Measurements from ENCODE around the gene FAM110A. TPM values are rescaled to one million over a fixed set of nuclear protein-coding genes. Genes with fewer than 3 reads are reported as not detected.
"Not testable (repeated sequence)": the region's sequence is repeated elsewhere in the genome, so short reads cannot be mapped to it uniquely, and the experiment has no call there.

Gene FAM110A
- total RNA-seq, 1 donor from 2014 or later = 9.7 TPM

DNA sequence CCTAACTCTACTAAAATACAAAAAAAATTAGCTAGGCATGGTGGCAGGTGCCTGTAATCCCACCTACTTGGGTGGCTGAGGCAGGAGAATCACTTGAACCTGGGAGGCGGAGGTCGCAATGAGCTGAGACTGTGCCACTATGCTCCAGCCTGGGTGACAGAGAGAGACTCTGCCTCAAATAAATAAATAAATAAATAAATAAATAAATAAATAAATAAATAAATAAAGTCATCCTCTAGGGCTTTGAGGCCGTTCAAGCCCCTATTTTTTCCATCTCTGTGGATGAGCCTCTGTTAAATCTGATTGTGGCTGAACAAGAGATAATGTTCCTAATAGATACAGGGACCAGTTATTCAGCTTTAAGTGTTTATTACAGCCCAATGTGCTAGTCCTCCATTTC, 31.8 kb upstream of the FAM110A start:
- TF ChIP-seq, protein P1, sequence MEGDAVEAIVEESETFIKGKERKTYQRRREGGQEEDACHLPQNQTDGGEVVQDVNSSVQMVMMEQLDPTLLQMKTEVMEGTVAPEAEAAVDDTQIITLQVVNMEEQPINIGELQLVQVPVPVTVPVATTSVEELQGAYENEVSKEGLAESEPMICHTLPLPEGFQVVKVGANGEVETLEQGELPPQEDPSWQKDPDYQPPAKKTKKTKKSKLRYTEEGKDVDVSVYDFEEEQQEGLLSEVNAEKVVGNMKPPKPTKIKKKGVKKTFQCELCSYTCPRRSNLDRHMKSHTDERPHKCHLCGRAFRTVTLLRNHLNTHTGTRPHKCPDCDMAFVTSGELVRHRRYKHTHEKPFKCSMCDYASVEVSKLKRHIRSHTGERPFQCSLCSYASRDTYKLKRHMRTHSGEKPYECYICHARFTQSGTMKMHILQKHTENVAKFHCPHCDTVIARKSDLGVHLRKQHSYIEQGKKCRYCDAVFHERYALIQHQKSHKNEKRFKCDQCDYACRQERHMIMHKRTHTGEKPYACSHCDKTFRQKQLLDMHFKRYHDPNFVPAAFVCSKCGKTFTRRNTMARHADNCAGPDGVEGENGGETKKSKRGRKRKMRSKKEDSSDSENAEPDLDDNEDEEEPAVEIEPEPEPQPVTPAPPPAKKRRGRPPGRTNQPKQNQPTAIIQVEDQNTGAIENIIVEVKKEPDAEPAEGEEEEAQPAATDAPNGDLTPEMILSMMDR (IDR thresholded peaks at IDR 0.05) = no peak
- Histone ChIP-seq H3K27me3 (no peaks in the 10 kb centered on the region), H3K36me3 (no peaks in the 10 kb centered on the region), H3K4me1 (no peaks in the 10 kb centered on the region), H3K4me3 (no peak overlapping the region), H3K27ac (no peak overlapping the region), H3K9me3 (no peaks in the 10 kb centered on the region)
- no peak for DNase-seq (ENCODE audit: low spot score in 2 of 2)
- intact Hi-C loops (cut with DNase I) = no loop called here

DNA sequence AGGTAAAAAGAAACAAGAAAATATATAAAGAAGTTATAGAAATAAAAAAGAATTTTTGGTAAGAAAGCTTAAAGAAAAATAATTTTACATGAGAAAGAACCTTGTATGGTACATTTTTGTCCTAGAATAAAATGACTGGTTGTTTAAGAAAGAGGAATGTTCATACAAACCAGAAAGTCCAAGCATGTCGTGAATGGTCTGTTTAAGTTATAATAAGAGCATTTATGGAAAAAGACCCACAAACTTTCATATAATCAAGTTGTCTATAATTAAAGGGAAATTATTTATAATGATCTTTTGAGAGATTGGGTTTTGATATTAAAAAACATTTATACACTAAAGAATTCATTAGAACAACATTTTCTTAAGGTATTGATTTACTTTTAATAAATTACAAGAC, 27.8 kb upstream of the FAM110A start:
- H3K9me3 ChIP-seq = no peaks in the 10 kb centered on the region
- TF ChIP-seq, protein P1 (IDR thresholded peaks at IDR 0.05) = no peak
- no peaks in the 10 kb centered on the region for H3K36me3 ChIP-seq
- H3K4me1 ChIP-seq = no peaks in the 10 kb centered on the region
- no peak for DNase-seq (ENCODE audit: low spot score in 2 of 2)
- no peak overlapping the region for H3K27ac ChIP-seq
- intact Hi-C loops (cut with DNase I) = no loop called here
- H3K4me3 ChIP-seq = no peak overlapping the region
- no peaks in the 10 kb centered on the region for H3K27me3 ChIP-seq

DNA sequence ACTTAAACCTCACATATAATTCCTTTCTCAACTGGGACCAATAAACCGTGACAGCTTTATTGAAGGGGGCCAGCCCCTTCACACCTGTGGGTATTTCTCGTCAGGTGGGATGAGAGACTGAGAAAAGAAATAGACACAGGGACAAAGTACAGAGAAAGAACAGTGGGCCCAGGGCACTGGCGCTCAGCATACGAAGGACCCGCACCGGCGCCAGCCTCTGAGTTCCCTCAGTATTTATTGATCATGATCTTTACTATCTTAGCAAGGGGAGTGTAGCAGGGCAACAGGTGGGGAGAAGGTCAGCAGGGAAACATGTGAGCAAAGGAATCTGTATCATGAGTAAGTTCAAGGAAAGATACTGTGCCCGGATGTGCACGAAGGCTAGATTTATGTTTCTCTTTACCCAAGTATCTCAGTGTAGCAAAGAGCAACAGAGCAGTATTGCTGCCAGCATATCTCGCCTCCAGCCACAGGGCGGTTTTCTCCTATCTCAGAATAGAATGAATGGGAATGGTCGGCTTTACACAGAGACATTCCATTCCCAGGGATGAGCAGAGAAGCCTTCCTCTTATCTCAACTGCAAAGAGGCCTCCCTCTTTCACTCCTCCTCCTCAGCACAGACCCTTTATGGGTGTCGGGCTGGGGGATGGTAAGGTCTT, 21.6 kb upstream of the FAM110A start:
- H3K27ac ChIP-seq; intact Hi-C loops (cut with DNase I); H3K36me3 ChIP-seq; H3K4me3 ChIP-seq; DNase-seq (ENCODE audit: low spot score in 2 of 2); H3K4me1 ChIP-seq; H3K9me3 ChIP-seq; H3K27me3 ChIP-seq: not testable (repeated sequence)

DNA sequence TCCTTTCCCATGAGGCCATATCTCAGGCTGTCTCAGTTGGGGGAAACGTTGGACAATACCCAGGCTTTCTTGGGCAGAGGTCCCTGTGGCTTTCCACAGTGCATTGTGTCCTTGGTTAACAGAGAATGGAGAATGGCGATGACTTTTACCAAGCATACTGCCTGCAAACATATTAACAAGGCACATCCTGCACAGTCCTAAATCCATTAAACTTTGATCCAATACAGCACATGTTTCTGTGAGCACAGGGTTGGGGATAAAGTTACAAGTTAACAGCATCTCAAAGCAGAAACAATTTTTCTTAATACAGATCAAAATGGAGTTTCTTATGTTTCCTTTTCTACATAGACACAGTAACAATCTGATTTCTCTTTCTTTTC, 21.1 kb upstream of the FAM110A start:
- H3K36me3 ChIP-seq; H3K9me3 ChIP-seq; H3K27ac ChIP-seq; H3K27me3 ChIP-seq; DNase-seq (ENCODE audit: low spot score in 2 of 2); intact Hi-C loops (cut with DNase I); H3K4me1 ChIP-seq; H3K4me3 ChIP-seq: not testable (repeated sequence)

DNA sequence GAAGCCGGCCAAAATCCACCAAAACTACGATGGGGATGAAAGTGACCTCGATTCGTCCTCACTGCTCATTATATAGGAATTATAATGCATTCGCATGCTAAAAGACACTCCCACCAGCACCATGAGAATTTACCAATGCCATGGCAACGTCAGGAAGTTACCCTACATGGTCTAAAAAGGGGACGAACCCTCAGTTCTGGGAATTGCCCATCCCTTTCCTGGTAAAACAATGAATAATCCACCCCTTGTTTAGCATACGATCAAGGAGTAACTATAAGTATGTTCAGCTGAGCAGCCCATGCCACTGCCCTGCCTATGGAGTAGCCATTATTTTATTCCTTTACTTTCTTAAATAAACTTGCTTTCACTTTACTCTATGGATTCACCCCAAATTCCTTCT, 20.1 kb upstream of the FAM110A start:
- intact Hi-C loops (cut with DNase I) = no loop called here
- Histone ChIP-seq H3K27me3 (no peaks in the 10 kb centered on the region), H3K27ac (no peak overlapping the region), H3K9me3 (no peaks in the 10 kb centered on the region), H3K36me3 (no peaks in the 10 kb centered on the region), H3K4me3 (no peak overlapping the region), H3K4me1 (no peaks in the 10 kb centered on the region)
- no peak for DNase-seq (ENCODE audit: low spot score in 2 of 2)
- TF ChIP-seq, protein P1 (IDR thresholded peaks at IDR 0.05) = no peak

DNA sequence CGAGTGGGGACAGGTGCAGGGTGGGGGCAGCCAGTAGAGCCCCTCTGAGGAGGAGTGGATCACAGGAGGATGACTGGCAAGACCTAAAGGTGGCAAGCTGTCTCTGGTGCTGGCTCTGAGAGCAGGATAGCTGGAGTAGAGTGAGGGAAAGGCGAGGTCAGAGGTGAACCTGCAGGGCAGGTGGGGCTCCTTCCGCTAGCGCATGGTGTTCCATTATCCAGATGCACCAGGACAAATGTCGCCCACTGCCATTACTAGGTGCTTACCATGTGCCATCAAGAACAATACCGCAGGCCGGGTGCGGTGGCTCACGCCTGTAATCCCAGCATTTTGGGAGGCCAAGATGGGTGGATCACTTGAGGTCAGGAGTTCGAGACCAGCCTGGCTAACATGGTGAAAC, 18.3 kb upstream of the FAM110A start:
- no peaks in the 10 kb centered on the region for H3K36me3 ChIP-seq
- no peak for DNase-seq (ENCODE audit: low spot score in 2 of 2)
- no peaks in the 10 kb centered on the region for H3K27me3 ChIP-seq
- no peak overlapping the region for H3K27ac ChIP-seq
- H3K9me3 ChIP-seq = no peaks in the 10 kb centered on the region
- H3K4me1 ChIP-seq = no peaks in the 10 kb centered on the region
- intact Hi-C loops (cut with DNase I) = no loop called here
- TF ChIP-seq, protein P1 (IDR thresholded peaks at IDR 0.05) = no peak
- H3K4me3 ChIP-seq = no peak overlapping the region
